Tibial nerve (tissue), 4 donors: ENCODE data around the gene SLC22A1.

Experiments
- EP300 ChIP-seq, 2 donors: sonication (generic); formaldehyde crosslinking; IDR thresholded peaks; one replicate each; pipeline ENCODE4 v1.6.1; 2017; ENCODE audit warnings: antibody characterized with exemption in 2 of 2, mild to moderate bottlenecking in 1 of 2
- POLR2A ChIP-seq, 2 donors: fragments of 450-650 bp; IDR thresholded peaks; one replicate each; pipeline ENCODE4 v1.6.1; 2017; ENCODE audit warnings: antibody characterized with exemption in 2 of 2, mild to moderate bottlenecking in 2 of 2, moderate library complexity in 2 of 2
- TF ChIP-seq, protein P1 (sequence below), 5 experiments: fragments of 200-600 bp in 3 of 5; fragments of 450-650 bp in 2 of 5; sonication (generic) in 3 of 5; IDR thresholded peaks; one replicate each; pipeline ENCODE4 v1.5.1; 2016 to 2019; ENCODE audit warnings: antibody characterized with exemption in 5 of 5, mild to moderate bottlenecking in 3 of 5, moderate library complexity in 2 of 5

DNA sequence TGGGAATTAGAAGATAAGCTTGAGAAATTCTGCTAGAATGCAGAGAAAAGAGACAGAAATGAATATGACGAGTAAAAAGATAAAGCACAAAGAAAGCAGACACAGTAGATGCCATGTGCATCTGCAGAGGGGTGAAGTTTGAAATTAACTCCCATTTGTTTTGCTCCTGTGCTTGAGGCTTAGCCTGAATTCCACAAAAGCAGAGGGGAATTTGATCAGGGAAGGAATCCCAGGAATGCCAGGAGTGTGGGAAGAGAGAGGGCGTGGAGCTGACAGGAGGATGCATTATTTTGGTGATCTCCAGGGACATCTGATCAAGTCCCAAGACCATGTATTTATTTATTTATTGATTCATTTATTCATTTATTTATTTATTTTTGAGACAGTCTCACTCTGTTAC lies 55.6 kb downstream of the SLC22A1 start:
- TF ChIP-seq, protein P1, sequence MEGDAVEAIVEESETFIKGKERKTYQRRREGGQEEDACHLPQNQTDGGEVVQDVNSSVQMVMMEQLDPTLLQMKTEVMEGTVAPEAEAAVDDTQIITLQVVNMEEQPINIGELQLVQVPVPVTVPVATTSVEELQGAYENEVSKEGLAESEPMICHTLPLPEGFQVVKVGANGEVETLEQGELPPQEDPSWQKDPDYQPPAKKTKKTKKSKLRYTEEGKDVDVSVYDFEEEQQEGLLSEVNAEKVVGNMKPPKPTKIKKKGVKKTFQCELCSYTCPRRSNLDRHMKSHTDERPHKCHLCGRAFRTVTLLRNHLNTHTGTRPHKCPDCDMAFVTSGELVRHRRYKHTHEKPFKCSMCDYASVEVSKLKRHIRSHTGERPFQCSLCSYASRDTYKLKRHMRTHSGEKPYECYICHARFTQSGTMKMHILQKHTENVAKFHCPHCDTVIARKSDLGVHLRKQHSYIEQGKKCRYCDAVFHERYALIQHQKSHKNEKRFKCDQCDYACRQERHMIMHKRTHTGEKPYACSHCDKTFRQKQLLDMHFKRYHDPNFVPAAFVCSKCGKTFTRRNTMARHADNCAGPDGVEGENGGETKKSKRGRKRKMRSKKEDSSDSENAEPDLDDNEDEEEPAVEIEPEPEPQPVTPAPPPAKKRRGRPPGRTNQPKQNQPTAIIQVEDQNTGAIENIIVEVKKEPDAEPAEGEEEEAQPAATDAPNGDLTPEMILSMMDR (IDR thresholded peaks at IDR 0.05), result no peak
- TF ChIP-seq POLR2A (IDR thresholded peaks at IDR 0.05) (no peak), EP300 (IDR thresholded peaks at IDR 0.05) (no peak)
